Calu3 (cell line): ENCODE measurements around the gene RGL3. TPM values are rescaled to one million over a fixed set of nuclear protein-coding genes. Genes with fewer than 3 reads are reported as not detected.
"Not testable (repeated sequence)": the region's sequence is repeated elsewhere in the genome, so short reads cannot be mapped to it uniquely, and the experiment has no call there.

ENCODE experiments used
- BruUV-seq: library from RNA; stranded (reverse); fragments of 400-500 nt; replicated peaks from 2 replicates; lab custom pipeline; 2021; lab: Mats Ljungman, UMichigan
- CTCF ChIA-PET: fragments of 300-600 bp; sonication (Branson Sonifier 250); formaldehyde crosslinking; loops from one replicate; lab custom pipeline; 2022; ENCODE audit warnings: antibody characterized with exemption; lab: Charles Lee
- DNase-seq: peaks from one replicate; pipeline ENCODE4 v3.0.0; 2022
- H3K27ac Mint-ChIP-seq: one replicate; pipeline ENCODE4 v1.8.0; 2022; ENCODE audit warnings: mixed read lengths; ENCODE audit not compliant: unreplicated experiment
- H3K27me3 Mint-ChIP-seq: one replicate; pipeline ENCODE4 v1.8.0; 2022; ENCODE audit warnings: mixed read lengths; ENCODE audit not compliant: unreplicated experiment
- H3K36me3 Mint-ChIP-seq: one replicate; pipeline ENCODE4 v1.8.0; 2022; ENCODE audit warnings: mild to moderate bottlenecking, moderate library complexity, mixed read lengths; ENCODE audit not compliant: insufficient read depth, unreplicated experiment
- H3K4me1 Mint-ChIP-seq: one replicate; pipeline ENCODE4 v1.8.0; 2022; ENCODE audit warnings: mild to moderate bottlenecking, low read depth, mixed read lengths; ENCODE audit not compliant: unreplicated experiment
- H3K4me3 Mint-ChIP-seq: one replicate; pipeline ENCODE4 v1.8.0; 2022; ENCODE audit warnings: mild to moderate bottlenecking, low read depth, moderate library complexity, mixed read lengths; ENCODE audit not compliant: unreplicated experiment
- H3K9me3 Mint-ChIP-seq: one replicate; pipeline ENCODE4 v1.8.0; 2022; ENCODE audit warnings: low read depth, mixed read lengths; ENCODE audit not compliant: unreplicated experiment
- intact Hi-C: fragments of 100-400 bp; cut with micrococcal nuclease; formaldehyde crosslinking; loops from one replicate; pipeline ENCODE4 v1.10.0; 2022; ENCODE audit not compliant: unreplicated experiment
- total RNA-seq: library from RNA; stranded (reverse); gene quantifications from 2 replicates; pipeline ENCODE4 v1.2.3, GENCODE V29; 2022
- TF ChIP-seq, protein P1 (sequence below): fragments of 200-600 bp; IDR thresholded peaks from one replicate; pipeline ENCODE4 v1.8.0; 2022; ENCODE audit warnings: antibody characterized with exemption; ENCODE audit not compliant: unreplicated experiment

RGL3 gene
- total RNA-seq, 1 experiment from 2014 or later = 84.1 TPM

DNA sequence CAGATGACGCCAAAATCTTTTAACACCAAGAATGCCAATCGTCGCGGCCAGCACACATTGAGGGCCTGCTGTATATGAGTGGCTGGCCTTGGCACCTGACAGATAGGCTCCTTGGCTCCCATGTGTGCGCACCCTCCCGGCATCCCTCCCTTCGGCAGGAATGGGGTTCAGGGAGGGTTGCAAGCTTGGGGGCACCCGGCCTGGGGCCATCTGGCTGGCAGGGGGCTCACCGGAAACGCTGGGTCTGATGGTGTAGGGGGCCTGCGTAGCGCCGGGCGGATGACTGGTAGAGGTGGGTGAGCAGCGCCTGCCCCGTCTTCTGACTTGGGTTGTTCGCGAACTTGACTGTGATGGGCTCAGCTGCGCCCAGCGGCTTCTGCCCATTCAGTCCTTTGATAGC, 38.7 kb upstream of the RGL3 start:
- intact Hi-C loops = no loop called here
- BruUV-seq = no TSS peak
- Mint-ChIP-seq H3K4me3 (no peak overlapping the region), H3K9me3 (no peaks in the 10 kb centered on the region), H3K27me3 (peaks cover 18% of the 10 kb centered on the region), H3K36me3 (no peaks in the 10 kb centered on the region), H3K27ac (no peak overlapping the region), H3K4me1 (no peaks in the 10 kb centered on the region)
- no peak for DNase-seq
- TF ChIP-seq, protein P1, sequence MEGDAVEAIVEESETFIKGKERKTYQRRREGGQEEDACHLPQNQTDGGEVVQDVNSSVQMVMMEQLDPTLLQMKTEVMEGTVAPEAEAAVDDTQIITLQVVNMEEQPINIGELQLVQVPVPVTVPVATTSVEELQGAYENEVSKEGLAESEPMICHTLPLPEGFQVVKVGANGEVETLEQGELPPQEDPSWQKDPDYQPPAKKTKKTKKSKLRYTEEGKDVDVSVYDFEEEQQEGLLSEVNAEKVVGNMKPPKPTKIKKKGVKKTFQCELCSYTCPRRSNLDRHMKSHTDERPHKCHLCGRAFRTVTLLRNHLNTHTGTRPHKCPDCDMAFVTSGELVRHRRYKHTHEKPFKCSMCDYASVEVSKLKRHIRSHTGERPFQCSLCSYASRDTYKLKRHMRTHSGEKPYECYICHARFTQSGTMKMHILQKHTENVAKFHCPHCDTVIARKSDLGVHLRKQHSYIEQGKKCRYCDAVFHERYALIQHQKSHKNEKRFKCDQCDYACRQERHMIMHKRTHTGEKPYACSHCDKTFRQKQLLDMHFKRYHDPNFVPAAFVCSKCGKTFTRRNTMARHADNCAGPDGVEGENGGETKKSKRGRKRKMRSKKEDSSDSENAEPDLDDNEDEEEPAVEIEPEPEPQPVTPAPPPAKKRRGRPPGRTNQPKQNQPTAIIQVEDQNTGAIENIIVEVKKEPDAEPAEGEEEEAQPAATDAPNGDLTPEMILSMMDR = no peak
- CTCF ChIA-PET = no interaction called here

DNA sequence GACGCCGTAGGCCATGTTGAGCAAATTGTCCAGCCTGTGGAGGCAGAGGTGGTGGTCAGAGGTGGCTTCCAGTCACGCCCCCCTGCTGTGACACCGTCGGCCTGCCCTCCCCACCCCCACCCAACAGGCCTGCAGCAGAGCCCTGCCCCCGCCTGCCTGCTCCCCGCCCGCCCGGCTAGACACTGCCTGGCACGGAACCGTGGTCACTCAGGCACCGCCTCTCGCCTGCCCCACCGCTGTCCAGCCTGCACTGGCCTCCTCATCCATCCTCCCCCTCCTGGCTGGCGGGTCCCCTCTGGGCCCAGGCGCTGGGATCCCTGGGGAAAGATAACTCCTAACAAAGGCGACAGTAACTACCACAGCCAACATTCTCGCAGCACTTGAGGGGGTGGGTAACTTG, 38.0 kb upstream of the RGL3 start:
- CTCF ChIA-PET = no interaction called here
- DNase-seq = peak; percentile 9
- TF ChIP-seq, protein P1 = no peak
- Mint-ChIP-seq H3K36me3 (no peaks in the 10 kb centered on the region), H3K27ac (no peak overlapping the region), H3K4me1 (no peaks in the 10 kb centered on the region), H3K4me3 (no peak overlapping the region), H3K27me3 (peaks cover 18% of the 10 kb centered on the region), H3K9me3 (no peaks in the 10 kb centered on the region)
- intact Hi-C loops = no loop called here
- no TSS peak for BruUV-seq

DNA sequence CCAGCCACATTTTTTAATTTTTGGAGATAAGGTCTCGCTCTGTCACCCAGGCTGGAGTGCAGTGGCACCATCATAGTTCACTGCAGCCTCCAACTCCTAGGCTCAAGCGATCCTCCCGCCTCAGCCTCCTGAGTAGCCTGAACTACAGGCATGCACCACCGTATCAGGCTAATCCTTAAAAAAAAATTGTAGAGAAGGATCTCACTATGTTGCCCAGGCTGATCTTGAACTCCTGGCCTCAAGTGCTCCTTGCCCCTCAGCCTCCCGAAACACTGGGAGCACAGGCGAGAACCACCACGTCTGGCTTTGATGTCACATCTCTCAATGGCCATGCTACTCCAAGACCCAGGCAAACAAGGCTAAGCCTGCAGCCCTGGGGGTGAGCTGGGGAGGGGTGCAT, 37.5 kb upstream of the RGL3 start:
- Mint-ChIP-seq H3K9me3 (no peaks in the 10 kb centered on the region), H3K4me3 (no peak overlapping the region), H3K27ac (no peak overlapping the region), H3K27me3 (peaks cover 18% of the 10 kb centered on the region), H3K4me1 (no peaks in the 10 kb centered on the region), H3K36me3 (no peaks in the 10 kb centered on the region)
- no TSS peak for BruUV-seq
- no peak for DNase-seq
- intact Hi-C loops = no loop called here
- TF ChIP-seq, protein P1 = no peak
- CTCF ChIA-PET = no interaction called here

DNA sequence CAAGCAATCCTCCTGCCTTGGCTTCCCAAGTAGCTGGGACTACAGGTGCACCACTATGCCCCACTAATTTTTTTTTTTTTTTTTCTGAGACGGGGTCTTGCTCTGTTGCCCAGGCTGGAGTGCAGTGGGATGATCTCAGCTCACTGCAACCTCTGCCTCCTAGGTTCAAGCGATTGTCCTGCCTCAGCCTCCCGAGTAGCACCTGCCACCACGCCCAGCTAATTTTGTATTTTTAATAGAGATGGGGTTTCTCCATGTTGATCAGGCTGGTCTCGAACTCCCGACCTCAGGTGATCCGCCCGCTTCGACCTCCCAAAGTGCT, 36.1 kb upstream of the RGL3 start:
- H3K27me3 Mint-ChIP-seq, CTCF ChIA-PET, H3K36me3 Mint-ChIP-seq, BruUV-seq, H3K4me3 Mint-ChIP-seq, H3K4me1 Mint-ChIP-seq, H3K9me3 Mint-ChIP-seq, intact Hi-C loops, H3K27ac Mint-ChIP-seq, DNase-seq: not testable (repeated sequence)

DNA sequence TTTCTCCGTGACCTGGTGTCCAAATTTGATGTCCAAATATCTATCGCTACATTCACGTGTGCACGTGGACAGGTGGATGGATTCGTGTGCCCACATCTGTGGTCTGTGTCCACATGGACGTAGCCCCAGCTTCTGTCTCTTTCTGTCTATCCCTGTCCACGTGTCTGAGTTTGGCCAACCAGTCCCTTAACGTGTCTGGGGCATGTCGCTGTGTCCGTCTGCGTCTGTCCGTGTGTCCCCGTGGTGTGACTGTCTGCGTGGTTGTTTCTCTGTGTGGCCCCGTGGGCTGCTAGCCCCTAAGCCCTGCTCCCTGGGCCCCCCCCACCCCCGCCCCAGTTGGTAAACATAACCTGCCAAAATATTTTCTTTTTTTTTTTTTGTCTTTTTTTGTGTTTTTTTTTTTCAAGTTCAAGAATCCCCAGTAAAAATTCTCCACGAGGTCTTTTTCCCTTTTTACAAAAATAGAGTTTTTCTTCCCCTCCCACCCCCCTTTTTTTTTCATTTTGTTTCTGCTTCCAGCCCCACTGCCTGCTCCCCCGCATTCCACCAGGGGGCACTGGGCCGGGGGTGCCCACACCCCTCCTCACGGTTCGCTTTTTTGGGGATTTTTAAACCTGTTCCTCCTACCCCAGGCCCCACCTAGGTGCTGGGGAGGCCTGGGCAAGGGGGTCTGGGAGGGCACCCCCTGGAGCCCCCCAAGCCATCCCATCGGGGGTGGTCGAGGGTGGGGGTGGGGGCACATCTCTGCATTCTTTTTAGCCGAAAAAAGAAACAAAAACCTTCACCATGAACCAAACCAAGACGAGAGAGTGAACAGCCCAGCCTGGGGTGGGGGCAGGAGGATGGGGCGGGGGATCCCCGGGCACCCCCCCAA, 34.6 kb upstream of the RGL3 start:
- H3K9me3 Mint-ChIP-seq = no peaks in the 10 kb centered on the region
- TF ChIP-seq, protein P1 = peak; percentile 27
- H3K4me1 Mint-ChIP-seq = no peaks in the 10 kb centered on the region
- no peaks in the 10 kb centered on the region for H3K27me3 Mint-ChIP-seq
- CTCF ChIA-PET = no interaction called here
- DNase-seq = no peak
- peaks cover 10% of the 10 kb centered on the region for H3K36me3 Mint-ChIP-seq
- no TSS peak for BruUV-seq
- intact Hi-C loops = no loop called here
- H3K27ac Mint-ChIP-seq = no peak overlapping the region
- H3K4me3 Mint-ChIP-seq = no peak overlapping the region
